ENCODE measurements around the gene GLG1.
A peak's percentile ranks its signal among the peaks of the same experiment; 100 is the strongest.
"Not testable (repeated sequence)": the region's sequence is repeated elsewhere in the genome, so short reads cannot be mapped to it uniquely, and the experiment has no call there.

The GLG1 gene

GRCh38 chr16:74574146-74574545, 32.8 kb downstream of the GLG1 start:
- no peak for DNase-seq

- peak; percentile 15 for DNase-seq
Observed at GRCh38 chr16:74573622-74574021, 33.3 kb downstream of the GLG1 start.

GRCh38 chr16:74570412-74571301, 36.3 kb downstream of the GLG1 start:
- no peak for DNase-seq

DNA sequence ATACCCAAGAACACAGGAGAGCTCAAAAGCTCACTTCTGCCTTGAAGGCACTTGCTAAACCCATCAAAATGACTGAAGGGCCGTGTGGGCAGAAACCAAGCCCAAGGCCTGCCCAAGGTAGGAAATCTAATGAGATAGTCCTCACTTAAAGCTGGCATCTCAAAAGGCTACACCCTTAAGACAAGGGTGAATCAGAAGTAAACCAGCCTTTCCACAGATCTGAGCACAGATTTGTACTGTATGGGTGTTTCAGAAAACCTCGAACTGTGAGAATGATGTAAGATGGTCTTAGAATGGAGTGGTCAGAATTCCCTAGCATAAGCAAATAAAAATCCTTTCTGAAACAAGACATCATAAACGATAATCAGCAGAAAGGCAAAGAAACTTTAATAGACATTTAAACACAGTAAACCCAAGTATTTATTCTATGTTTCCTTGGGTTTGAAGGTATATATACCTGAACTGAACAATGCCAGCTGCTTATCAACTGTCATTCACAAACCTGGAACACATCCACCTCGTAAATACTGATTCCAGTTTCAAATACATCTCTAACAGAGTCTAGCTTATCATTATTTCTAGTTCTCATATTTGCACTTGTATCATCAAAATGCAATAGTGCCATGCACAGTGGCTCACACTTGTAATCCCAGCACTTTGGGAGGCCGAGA, 37.8 kb downstream of the GLG1 start:
- peak; percentile 36 for DNase-seq

DNA sequence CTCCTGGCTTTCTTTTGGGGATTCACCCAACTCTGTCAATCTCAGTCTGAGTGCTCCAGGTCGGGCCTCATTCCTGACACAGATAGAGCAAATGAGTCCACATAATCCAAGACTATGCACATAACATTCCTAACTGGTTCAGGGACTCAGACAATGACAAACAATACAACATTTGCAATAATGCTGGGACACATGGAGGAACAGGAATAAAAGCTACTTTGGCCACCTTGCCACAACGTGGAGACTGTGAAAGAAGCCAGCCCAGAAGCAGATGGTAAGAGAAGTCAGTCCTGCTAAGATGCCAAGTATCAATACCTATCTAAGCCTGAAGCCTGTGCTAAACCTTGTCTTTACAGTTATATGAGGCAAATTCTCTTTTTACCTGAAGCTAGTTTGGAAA, 39.0 kb downstream of the GLG1 start:
- no peak for DNase-seq

GRCh38 chr16:74565378-74565777, 41.5 kb downstream of the GLG1 start:
- DNase-seq = no peak

DNA sequence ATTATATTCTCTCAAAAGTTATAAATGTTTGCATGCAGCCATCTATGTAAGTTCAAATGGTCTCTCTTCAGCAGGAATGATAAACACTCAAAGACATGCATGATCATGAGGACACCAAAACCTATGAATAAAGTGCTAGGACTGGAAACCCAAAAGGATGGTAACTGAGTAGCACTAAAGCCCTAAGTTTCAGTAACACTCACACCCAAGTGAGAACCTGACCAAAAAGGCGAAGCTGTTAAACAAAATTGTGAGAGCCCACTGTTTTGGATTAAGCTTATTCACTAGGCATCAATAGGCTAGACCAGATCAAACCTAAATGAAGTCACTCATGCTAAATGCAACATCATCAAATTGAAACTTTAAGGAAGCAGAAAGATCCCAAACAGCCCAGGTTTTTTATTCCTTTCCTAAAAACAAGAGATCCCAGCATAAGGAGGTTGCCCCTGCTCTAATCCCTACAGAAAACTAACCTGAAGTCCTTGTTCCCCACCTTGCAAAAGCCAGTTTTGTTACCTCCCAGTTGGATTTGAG, 42.4 kb downstream of the GLG1 start:
- no peak for DNase-seq

GRCh38 chr16:74563828-74564263, 43.1 kb downstream of the GLG1 start:
- DNase-seq = no peak

DNA sequence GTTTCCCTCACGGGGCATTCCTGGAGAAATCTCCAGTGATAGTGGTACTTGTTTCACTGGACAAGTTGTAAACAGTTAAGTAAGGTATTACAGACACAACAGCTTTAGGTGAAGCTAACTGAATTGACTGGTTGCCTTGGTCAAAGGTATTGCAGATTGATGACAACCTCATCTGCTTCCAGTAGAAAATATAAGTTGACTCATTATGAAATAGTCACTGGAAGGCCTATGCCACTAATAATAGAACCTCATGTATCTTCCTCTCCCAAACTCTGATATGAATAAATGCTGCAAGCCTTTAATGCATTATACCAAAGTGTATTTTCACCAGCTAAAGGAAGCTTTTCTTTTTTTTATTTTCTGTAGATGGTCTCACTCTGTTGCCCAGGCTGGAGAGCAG, 44.8 kb downstream of the GLG1 start:
- DNase-seq = no peak

GRCh38 chr16:74561626-74562025, 45.3 kb downstream of the GLG1 start:
- DNase-seq = no peak

GRCh38 chr16:74560912-74561311, 46.0 kb downstream of the GLG1 start:
- DNase-seq = no peak

DNA sequence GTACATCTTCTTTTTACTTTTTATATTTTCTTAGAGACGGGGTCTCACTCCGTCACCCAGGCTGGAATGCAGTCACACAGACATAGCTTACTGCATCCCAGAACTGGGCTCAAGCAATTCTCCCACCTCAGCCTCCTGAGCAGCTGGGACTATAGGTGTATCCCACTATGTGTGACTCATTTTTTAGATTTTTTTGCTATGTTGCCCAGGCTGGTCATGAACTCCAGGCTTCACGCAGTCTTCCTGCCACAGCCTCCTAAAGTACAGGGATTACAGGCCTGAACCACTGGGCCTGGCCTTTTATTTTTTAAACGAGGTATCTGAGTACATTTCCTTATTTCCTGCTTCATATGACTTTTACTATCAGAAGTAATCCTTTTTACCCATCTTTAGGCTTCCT, 48.0 kb downstream of the GLG1 start:
- DNase-seq = no peak

GRCh38 chr16:74557275-74557674, 49.6 kb downstream of the GLG1 start:
- no peak for DNase-seq

GRCh38 chr16:74556375-74556922, 50.5 kb downstream of the GLG1 start:
- peak; percentile 21 for DNase-seq

DNA sequence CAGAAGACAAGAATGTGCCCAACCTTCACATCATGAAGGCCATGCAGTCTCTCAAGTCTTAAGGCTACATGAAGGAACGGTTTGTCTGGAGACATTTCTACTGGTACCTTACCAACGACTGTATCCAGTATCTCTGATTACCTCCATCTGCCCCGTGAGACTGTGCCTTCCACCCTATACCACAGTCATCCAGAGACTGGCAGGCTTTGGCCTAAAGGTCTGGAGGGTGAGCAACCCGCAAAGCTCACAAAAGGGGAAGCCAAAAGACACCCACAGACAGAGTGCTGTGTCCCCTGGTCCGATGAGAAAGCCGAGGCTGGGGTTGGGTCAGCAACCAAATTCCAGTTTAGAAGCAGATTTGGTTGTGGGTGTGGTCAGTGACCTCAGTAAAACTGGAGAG, 54.6 kb downstream of the GLG1 start:
- DNase-seq = not testable (repeated sequence)

DNA sequence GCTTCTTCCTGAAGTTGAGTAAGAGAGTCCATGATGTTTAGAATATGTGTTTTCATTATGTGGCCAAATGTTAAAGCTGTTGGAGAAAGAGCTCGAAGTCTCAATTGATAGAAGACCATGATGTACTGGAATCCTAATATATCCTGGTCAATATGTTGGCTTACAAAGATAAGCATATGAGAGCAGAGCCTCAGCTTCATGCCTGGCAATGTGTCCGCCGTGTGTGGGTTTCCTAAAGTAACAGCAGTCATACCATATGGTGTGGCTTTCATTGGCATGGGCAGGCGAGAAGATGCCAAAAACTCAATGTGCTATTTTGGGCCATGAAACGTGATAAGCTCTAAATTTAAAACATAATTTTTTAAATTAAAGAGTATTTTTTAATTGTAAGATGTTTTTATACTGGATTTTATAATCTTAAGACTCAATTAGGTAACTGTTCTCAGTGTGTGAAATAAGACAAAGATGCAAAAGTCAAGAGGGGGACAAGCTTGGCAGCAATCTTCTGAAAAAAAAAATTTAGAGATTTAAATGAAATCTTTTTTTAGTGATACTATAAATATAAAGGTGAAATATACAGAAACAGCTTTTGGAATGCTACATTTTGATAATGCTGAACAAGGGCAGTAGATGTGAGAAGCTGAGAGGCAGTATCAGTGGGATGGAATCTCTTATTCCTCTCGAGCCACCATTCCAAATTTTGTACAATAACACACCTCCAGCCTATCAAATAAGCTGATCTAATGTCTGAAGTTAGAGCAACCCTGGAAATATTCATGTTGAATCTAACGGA, 56.5 kb downstream of the GLG1 start:
- DNase-seq = not testable (repeated sequence)

- not testable (repeated sequence) for DNase-seq
Observed at GRCh38 chr16:74546112-74546511, 60.8 kb downstream of the GLG1 start.

DNA sequence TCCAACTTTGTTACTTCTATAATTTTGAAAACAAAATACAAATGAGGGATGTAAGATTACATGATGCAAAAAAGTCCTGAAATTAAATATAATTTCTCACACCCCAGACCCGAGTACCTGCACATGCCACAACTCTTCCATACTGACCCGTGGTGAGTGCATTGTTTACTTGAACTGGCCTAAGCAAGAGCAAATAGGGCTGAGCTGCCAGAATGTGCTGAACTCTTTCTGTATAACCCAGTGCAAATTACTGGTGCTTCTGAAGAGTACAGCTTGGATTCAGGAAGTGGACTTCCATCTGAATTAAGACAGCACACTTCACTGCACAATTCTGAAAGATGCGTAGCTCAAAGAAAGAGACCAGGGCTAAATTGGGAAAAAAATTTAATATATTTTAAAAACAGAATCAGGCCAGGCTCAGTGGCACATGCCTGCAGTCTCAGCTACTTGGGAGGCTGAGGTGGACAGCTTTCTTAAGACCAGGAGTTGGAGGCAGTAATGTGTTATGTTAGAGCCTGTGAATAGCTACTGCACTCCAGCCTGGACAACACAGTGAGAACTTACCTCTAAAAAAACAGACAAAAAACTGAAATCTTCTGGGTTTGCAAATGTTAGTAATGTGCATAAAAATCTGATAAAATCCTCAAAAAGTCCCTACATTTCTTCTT, 63.9 kb downstream of the GLG1 start:
- DNase-seq = not testable (repeated sequence)

GRCh38 chr16:74540663-74541062, 66.3 kb downstream of the GLG1 start:
- not testable (repeated sequence) for DNase-seq

DNA sequence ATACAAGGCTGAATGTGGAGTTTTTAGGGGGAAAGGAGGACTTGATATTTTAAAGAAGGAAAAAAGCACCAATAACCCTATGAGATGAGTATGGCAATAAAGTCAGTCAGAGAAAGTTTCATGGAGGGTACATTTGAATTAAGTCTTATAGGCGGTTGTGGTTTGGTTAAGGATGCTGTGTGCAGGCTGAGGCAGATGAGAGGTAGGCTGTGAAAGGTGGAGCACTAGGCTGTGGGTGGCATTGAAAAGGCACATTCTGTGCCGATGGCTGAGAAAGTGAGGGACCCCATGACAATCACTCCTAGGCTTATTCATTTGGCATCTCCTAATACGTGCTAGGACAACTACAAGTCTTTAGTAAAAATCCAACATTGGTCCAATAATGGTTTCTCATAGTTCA, 68.1 kb downstream of the GLG1 start:
- DNase-seq = not testable (repeated sequence)

DNA sequence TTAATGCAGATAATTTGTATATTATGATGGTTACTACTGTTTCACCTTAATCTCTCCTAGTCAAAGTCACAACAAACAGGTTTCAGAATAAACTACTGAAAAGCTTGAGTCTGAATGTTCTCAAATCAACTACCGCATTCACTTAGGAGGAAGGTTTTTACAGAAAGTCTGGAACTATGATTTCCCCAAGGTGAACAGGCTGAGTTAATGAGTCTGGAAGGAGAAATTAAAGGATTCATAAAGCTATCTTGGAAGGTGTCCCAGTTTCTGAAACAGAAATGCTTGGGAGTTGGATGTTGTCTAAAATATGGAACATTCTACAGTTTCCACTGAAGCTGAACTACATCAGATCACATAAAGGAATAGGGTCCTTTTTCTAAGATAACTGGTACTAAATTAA, 69.2 kb downstream of the GLG1 start:
- DNase-seq = not testable (repeated sequence)

- DNase-seq = peak; percentile 59
Observed at GRCh38 chr16:74534650-74535049, 72.3 kb downstream of the GLG1 start.

Data from fibroblast of skin of abdomen (primary cell).